AG09319 (cell line): Measurements from ENCODE around the gene MEIOC.

Experiments
- DNase-seq: peaks from one replicate; pipeline ENCODE4 v3.0.0-alpha.2; 2010; ENCODE audit warnings: low read depth; ENCODE audit errors: extremely low read depth
- TF ChIP-seq, protein P1 (sequence below): IDR thresholded peaks from 2 replicates; pipeline ENCODE4 v1.5.1; 2011; ENCODE audit warnings: low read depth, mild to moderate bottlenecking, inconsistent platforms, low read length, moderate library complexity

MEIOC gene

DNA sequence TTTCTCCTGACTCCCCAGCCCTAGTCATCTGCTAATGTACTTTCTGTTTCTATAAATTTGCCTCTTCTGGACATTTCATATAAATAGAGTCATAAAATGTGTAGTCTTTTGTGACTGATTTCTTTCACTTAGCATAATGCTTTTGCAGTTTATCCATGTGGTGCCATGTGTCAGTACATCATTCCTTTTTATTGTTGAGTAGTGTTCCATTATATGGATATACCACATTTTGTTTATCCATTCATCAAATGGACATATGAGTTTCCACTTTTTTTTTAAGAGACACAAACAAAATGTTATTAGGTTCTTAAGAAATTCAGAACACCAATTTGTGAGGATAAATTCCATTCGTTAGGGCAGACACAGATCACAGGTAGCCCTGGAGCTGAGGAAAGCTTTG, 63.2 kb downstream of the MEIOC start:
- no peak for DNase-seq
- TF ChIP-seq, protein P1, sequence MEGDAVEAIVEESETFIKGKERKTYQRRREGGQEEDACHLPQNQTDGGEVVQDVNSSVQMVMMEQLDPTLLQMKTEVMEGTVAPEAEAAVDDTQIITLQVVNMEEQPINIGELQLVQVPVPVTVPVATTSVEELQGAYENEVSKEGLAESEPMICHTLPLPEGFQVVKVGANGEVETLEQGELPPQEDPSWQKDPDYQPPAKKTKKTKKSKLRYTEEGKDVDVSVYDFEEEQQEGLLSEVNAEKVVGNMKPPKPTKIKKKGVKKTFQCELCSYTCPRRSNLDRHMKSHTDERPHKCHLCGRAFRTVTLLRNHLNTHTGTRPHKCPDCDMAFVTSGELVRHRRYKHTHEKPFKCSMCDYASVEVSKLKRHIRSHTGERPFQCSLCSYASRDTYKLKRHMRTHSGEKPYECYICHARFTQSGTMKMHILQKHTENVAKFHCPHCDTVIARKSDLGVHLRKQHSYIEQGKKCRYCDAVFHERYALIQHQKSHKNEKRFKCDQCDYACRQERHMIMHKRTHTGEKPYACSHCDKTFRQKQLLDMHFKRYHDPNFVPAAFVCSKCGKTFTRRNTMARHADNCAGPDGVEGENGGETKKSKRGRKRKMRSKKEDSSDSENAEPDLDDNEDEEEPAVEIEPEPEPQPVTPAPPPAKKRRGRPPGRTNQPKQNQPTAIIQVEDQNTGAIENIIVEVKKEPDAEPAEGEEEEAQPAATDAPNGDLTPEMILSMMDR: no peak

- TF ChIP-seq, protein P1: no peak
- DNase-seq: no peak
These were observed 66.0 kb downstream of the MEIOC start for GRCh38 chr17:44722254-44722653.
